PFSK-1 (cell line): ENCODE results near the gene TBL1Y.

Experiments
- POLR2AphosphoS5 ChIP-seq: IDR thresholded peaks from 2 replicates; pipeline ENCODE4 v1.6.1; 2012; ENCODE audit warnings: low read depth, mild to moderate bottlenecking, control low read depth, low read length, moderate library complexity
- REST ChIP-seq, 2 experiments: IDR thresholded peaks; 2 replicates each; pipeline versions ENCODE4 v1.6.1 to v1.8.0; 2011 to 2012; ENCODE audit warnings: low read depth in 2 of 2, low read length in 2 of 2, control low read depth in 1 of 2, inconsistent platforms in 1 of 2, mild to moderate bottlenecking in 1 of 2, moderate library complexity in 1 of 2; ENCODE audit not compliant: insufficient read depth in 1 of 2
- SIN3A ChIP-seq: IDR thresholded peaks from 2 replicates; pipeline ENCODE4 v1.6.1; 2012; ENCODE audit warnings: mild to moderate bottlenecking, low read length, moderate library complexity, borderline replicate concordance; ENCODE audit not compliant: insufficient read depth
- TAF1 ChIP-seq: IDR thresholded peaks from 2 replicates; pipeline ENCODE4 v1.6.1; 2012; ENCODE audit warnings: low read length, control low read depth, borderline replicate concordance; ENCODE audit not compliant: insufficient read depth

GRCh38 chrY:7017244-7018080, 107.0 kb downstream of the TBL1Y start:
- TF ChIP-seq POLR2AphosphoS5 (no peak), TAF1 (no peak), REST (IDR thresholded peaks at IDR 0.05; ENCODE audit: insufficient read depth in 1 of 2, low read depth in 2 of 2, low read length in 2 of 2) (no peak), SIN3A (no peak)
